Endothelial cell (in vitro differentiated cells): ENCODE data around the gene SNX11. TPM values are rescaled to one million over a fixed set of nuclear protein-coding genes. Genes with fewer than 3 reads are reported as not detected.

ENCODE experiments used
- DNase-seq: peaks from one replicate; pipeline ENCODE4 v3.0.0; 2021; ENCODE audit warnings: low spot score
- H3K27ac Mint-ChIP-seq: one replicate; pipeline ENCODE4 v1.8.0; 2021; ENCODE audit warnings: mixed read lengths, inconsistent platforms; ENCODE audit not compliant: unreplicated experiment
- H3K27me3 Mint-ChIP-seq: one replicate; pipeline ENCODE4 v1.8.0; 2021; ENCODE audit warnings: mild to moderate bottlenecking, moderate library complexity, mixed read lengths, inconsistent platforms; ENCODE audit not compliant: unreplicated experiment
- H3K36me3 Mint-ChIP-seq: one replicate; pipeline ENCODE4 v1.8.0; 2021; ENCODE audit warnings: mild to moderate bottlenecking, low read depth, mixed read lengths, inconsistent platforms; ENCODE audit not compliant: unreplicated experiment
- H3K4me1 Mint-ChIP-seq: one replicate; pipeline ENCODE4 v1.8.0; 2021; ENCODE audit warnings: mild to moderate bottlenecking, mixed read lengths, inconsistent platforms; ENCODE audit not compliant: unreplicated experiment
- H3K4me3 Mint-ChIP-seq: one replicate; pipeline ENCODE4 v1.8.0; 2021; ENCODE audit warnings: mild to moderate bottlenecking, mixed read lengths, inconsistent platforms; ENCODE audit not compliant: unreplicated experiment
- H3K9me3 Mint-ChIP-seq: one replicate; pipeline ENCODE4 v1.8.0; 2021; ENCODE audit warnings: mixed read lengths, inconsistent platforms; ENCODE audit not compliant: unreplicated experiment
- total RNA-seq: library from RNA; stranded (reverse); fragmentation: NEBNext Ultra II Directional; extraction: Animal tissue kit (Norgen Biotek cat#: 25700); gene quantifications from one replicate; pipeline ENCODE4 v1.2.1, GENCODE V29; 2021; ENCODE audit not compliant: unreplicated experiment
- TF ChIP-seq, protein P1 (sequence below): fragments of 200-600 bp; sonication (generic); IDR thresholded peaks from one replicate; pipeline ENCODE4 v1.5.0; 2021; ENCODE audit warnings: antibody characterized with exemption; ENCODE audit not compliant: unreplicated experiment

SNX11 gene
- total RNA-seq, 1 donor from 2014 or later: 16.6 TPM

DNA sequence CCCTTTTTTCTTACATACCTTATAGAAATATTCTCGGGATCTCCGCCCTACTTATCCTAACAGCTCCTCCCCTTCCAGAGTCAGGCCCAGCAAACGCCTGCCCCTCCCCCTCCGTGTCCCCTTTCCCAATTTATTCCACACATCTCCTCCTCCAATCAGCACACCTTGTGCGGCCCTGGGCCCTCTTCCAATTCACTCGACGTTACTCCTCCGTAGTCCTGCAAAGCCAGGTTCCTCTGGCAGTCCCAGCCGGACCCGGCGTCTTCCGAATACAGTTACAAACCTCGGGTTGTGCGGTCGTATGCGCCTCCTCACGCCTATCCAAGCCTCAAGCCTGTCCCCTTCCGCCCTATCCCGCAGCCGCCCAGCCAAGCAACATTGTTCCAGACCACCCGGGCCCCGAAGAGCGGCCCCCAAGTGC lies 7.0 kb upstream of the SNX11 start:
- H3K9me3 Mint-ChIP-seq: no peaks in the 10 kb centered on the region
- peak overlapping the region; percentile 69 for H3K4me3 Mint-ChIP-seq
- peak; percentile 35 for DNase-seq
- peaks cover 3% of the 10 kb centered on the region for H3K27me3 Mint-ChIP-seq
- TF ChIP-seq, protein P1, sequence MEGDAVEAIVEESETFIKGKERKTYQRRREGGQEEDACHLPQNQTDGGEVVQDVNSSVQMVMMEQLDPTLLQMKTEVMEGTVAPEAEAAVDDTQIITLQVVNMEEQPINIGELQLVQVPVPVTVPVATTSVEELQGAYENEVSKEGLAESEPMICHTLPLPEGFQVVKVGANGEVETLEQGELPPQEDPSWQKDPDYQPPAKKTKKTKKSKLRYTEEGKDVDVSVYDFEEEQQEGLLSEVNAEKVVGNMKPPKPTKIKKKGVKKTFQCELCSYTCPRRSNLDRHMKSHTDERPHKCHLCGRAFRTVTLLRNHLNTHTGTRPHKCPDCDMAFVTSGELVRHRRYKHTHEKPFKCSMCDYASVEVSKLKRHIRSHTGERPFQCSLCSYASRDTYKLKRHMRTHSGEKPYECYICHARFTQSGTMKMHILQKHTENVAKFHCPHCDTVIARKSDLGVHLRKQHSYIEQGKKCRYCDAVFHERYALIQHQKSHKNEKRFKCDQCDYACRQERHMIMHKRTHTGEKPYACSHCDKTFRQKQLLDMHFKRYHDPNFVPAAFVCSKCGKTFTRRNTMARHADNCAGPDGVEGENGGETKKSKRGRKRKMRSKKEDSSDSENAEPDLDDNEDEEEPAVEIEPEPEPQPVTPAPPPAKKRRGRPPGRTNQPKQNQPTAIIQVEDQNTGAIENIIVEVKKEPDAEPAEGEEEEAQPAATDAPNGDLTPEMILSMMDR: no peak
- H3K36me3 Mint-ChIP-seq: peaks cover 4% of the 10 kb centered on the region
- H3K4me1 Mint-ChIP-seq: peaks cover 3% of the 10 kb centered on the region
- H3K27ac Mint-ChIP-seq: peak overlapping the region; percentile 80

DNA sequence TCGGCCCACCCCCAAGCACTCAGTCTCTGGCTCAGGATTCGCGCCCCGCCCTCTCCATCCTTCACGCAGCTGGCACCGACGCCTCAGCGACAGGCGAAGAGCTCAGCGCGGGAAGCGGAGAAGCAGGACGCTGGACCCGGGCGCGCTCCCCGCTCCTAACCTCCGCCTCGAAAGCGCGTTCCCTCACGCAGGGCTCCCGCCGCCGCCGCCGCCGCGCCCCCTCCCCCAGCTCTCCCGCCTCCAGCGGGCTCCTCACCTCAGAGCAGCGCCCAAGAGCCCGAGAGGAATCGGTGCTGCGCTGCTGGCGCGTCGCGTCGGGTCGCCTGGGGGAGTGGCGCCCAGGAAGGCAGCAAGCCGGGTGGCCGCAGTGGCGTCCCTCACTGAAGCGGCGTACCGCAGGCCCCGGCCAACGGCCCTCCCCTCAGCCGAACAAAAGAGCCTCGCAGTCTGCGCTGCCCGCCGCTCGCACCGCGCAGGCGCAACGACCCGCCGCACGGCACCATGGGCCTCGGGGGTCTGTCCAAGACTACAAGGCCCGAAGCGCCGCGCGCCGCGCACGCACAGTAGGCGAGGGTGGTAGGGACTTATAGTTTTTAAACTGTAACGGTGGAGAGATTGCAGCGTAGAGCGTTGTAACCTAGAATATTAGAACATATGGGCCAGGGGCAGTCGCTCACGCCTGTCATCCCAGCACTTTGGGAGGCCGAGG lies 6.4 kb upstream of the SNX11 start, which contains the start of gene CBX1:
Gene CBX1, minus strand, starts transcription at position 467 of the 709 bp plus-strand sequence. CDS start 24,474 bp downstream, outside the sequence.
- H3K36me3 Mint-ChIP-seq: peaks cover 4% of the 10 kb centered on the region
- peaks cover 3% of the 10 kb centered on the region for H3K4me1 Mint-ChIP-seq
- TF ChIP-seq, protein P1: no peak
- H3K27me3 Mint-ChIP-seq: peaks cover 3% of the 10 kb centered on the region
- H3K27ac Mint-ChIP-seq: peak within 1 kb of the TSS; percentile 80
- peak; percentile 91 for DNase-seq
- no peaks in the 10 kb centered on the region for H3K9me3 Mint-ChIP-seq
- peak within 1 kb of the TSS; percentile 89 for H3K4me3 Mint-ChIP-seq

DNA sequence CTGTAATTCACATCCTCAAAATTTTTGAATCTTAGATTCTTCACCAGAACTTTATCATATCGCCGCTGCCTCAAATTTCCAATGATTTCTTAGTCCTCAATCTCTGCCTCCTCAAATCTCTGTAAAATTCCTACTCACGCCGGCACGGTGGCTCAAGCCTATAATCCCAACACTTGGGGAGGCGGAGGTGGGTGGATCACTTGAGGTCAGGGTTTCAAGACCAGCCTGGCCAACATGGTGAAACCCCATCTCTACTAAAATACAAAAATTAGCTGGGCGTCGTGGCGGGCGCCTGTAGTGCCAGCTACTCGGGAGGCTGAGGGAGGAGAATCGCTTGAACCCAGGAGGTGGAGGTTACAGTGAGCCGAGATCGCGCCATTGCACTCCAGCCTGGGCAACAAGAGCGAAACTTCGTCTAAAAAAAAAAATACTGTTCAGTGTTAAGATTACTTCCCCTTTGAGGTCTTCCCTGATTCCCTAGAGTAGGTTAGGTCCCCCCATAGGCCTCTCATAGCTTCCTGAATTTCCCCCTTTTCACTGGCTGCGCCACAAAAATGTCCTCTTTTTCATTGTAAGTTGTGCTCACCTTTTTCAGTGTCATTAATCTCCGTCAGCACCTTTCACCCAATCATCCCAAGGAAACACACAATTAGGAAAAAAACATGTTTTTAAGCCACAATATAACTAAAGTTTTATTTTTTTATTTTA lies 5.4 kb upstream of the SNX11 start:
- H3K36me3 Mint-ChIP-seq: peaks cover 4% of the 10 kb centered on the region
- DNase-seq: no peak
- TF ChIP-seq, protein P1: no peak
- no peak overlapping the region for H3K27ac Mint-ChIP-seq
- peaks cover 3% of the 10 kb centered on the region for H3K27me3 Mint-ChIP-seq
- no peaks in the 10 kb centered on the region for H3K9me3 Mint-ChIP-seq
- H3K4me3 Mint-ChIP-seq: peak overlapping the region; percentile 89
- H3K4me1 Mint-ChIP-seq: peaks cover 3% of the 10 kb centered on the region

DNA sequence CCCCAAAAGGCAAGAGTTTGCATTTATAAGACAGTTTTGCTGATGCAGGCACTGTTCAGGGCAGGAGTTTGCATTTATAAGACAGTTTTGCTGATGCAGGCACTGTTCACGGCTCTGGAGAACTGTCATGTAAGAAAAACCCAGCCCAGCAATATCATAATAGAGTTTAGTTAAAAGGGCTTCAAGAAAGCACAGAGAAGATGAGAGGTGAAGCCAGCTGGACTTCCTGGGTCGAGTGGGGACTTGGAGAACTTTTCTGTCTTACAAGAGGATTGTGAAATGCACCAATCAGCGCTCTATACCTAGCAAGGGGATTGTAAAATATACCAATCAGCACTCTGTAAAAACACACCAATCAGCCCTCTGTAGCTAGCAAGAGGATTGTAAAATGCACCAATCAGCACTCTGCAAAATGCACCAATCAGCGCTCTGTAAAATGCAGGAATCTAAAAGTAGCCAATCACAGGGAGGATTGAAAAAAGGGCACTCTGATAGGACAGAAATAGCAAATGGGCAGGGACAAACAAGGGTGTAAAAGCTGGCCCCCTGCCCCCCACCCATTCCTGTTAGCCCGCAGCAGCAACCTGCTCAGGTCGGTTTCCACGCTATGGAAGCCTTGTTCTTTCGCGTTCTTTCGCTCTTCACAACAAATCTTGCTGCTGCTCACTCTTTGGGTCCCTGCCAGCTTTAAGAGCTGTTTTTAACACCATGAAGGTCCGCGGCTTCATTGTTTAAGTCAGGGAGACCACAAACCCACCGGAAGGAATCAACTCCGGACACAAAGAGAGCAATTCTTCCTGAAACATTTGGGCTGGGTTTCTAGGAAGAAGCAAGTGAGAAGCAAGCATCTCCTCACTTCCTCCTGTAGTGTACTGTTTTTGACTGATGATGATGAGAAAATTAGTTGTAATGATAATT lies 4.5 kb upstream of the SNX11 start:
- no peak overlapping the region for H3K4me3 Mint-ChIP-seq
- H3K27me3 Mint-ChIP-seq: peaks cover 3% of the 10 kb centered on the region
- no peak for DNase-seq
- H3K4me1 Mint-ChIP-seq: peaks cover 7% of the 10 kb centered on the region
- no peaks in the 10 kb centered on the region for H3K9me3 Mint-ChIP-seq
- no peak overlapping the region for H3K27ac Mint-ChIP-seq
- TF ChIP-seq, protein P1: no peak
- H3K36me3 Mint-ChIP-seq: peaks cover 4% of the 10 kb centered on the region
